ENCODE results near the gene GALR3.
"Not testable (repeated sequence)": the region's sequence is repeated elsewhere in the genome, so short reads cannot be mapped to it uniquely, and the experiment has no call there.

Gene GALR3, protein sequence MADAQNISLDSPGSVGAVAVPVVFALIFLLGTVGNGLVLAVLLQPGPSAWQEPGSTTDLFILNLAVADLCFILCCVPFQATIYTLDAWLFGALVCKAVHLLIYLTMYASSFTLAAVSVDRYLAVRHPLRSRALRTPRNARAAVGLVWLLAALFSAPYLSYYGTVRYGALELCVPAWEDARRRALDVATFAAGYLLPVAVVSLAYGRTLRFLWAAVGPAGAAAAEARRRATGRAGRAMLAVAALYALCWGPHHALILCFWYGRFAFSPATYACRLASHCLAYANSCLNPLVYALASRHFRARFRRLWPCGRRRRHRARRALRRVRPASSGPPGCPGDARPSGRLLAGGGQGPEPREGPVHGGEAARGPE

DNA sequence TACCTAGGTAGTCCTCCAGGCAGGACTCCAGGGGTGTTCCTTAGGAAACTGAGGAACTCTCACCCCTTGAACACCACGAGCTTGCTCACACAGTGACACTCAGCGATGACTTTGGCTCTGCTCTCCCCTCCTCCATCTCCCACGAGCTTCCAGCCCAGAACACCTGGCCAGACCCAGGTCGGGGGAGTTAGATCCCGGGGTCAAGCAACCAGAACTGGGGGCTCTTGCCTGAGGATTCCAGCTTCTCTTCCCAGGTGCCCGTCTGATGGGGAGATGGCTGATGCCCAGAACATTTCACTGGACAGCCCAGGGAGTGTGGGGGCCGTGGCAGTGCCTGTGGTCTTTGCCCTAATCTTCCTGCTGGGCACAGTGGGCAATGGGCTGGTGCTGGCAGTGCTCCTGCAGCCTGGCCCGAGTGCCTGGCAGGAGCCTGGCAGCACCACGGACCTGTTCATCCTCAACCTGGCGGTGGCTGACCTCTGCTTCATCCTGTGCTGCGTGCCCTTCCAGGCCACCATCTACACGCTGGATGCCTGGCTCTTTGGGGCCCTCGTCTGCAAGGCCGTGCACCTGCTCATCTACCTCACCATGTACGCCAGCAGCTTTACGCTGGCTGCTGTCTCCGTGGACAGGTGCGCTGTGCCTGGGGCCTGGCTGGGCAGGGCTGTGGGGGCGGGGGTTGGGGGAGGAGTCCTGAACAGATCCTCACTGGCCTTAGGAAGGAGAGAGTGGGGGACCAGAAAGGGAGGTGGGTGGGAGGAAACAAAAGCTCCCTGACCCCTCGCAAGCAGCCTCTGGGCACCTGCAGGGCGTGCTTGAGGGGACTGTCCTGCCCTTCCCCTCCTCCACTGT, at the start of gene GALR3:
Gene GALR3 (plus strand): TSS at position 249 of the 852 bp plus-strand sequence. CDS start 25 bp downstream, at position 274.
- DNase-seq = no peak

DNA sequence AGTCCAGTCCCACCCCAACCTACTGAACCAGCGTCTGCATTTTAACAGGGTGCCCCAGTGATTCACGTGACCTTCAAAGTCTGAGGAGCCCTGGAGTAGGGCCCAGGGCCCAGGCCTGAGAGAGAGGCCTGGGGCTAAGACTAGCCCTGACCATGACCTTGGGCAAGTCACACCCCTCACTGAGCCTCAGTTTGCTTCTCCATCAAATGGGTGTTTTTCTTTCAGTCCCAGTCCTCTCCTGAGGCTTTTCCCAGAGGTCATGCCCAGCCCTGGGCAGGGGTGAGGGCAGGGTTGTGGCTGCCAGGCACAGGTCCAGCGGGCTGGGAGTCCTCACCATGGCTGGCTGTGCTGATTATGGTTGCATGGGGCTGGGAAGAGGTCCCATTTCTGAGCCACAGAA, 48.5 kb upstream of the GALR3 start:
- DNase-seq = no peak

DNA sequence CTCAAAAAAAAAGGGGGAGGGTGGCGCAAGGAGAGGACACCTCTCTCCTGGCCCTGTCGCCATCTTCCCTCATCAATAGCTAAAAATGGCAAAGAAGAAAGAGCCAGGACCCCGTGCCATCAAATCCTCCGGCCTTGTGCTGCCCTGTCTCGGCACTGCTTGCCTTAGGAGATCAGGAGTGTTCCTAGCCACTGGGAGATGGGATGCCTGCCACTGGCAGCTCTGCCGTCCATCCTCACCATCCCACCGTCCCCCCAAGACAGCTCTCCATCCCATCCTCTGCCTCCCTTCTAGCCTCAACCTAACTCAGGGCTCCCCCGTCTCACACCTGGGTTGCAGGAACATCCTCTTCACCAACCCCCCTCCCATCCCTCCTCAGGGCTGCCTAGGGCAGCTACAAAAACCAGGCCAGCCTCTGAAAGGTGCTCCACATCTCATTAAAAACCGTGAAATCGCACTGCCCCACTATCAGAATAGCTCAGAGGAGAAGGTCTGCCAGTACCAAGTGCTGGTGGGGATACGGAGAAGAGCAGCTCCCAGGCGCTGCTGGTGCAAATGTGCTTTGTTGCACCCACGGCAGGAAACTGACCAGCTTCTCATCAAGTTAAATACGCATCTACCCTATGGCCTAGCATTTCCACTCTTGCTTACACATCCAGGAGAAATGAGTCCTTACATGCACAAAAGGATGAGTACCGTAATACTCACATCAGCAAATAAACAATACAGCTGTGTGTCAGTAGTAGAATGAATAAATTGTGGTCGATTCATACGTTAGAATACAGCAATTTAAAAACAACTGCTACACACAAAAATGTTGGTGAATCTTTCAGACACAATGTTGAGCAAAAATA, 47.2 kb upstream of the GALR3 start:
- DNase-seq = no peak

DNA sequence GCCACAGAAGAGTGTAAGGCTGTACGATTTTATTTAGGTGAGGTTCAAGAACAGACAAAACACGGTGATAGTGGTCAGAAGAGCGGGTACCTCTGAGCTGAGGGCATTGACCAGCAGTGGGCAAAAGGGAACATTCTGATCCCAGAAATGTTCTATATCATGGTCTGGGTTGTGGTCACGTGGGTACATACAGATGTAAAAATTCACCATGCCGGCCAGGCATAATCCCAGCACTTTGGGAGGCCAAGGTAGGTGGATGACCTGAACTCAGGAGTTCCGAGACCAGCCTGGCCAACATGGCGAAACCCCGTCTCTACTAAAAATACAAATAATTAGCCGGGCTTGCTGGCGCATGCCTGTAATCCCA, 46.6 kb upstream of the GALR3 start:
- DNase-seq = no peak

DNA sequence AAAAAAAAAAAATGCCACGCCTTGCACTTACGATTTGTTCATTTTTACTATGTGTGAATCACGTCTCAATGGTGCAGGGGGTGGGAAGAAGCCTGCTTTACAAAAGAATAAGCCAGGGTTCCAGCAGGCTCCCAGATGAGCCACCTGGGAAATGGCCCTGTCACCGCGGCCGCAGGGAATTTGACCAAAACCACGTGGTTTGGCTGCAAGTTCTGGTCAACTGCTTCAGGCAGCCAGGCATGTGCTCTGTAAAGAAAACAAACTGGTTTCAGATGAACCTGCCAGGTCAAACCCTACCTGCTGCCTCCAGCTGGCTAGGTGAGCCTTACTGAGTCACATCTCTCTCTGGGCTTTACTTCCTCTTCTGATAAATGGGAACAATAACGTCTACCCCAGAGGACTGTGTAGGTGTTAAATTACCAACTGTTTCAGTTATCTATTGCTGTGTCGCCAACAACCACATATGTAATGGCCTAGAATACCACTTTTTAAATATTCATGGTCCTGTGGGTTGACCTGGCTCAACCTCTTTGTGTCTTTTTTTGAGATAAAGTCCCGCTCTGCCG, 46.0 kb upstream of the GALR3 start:
- DNase-seq = no peak

DNA sequence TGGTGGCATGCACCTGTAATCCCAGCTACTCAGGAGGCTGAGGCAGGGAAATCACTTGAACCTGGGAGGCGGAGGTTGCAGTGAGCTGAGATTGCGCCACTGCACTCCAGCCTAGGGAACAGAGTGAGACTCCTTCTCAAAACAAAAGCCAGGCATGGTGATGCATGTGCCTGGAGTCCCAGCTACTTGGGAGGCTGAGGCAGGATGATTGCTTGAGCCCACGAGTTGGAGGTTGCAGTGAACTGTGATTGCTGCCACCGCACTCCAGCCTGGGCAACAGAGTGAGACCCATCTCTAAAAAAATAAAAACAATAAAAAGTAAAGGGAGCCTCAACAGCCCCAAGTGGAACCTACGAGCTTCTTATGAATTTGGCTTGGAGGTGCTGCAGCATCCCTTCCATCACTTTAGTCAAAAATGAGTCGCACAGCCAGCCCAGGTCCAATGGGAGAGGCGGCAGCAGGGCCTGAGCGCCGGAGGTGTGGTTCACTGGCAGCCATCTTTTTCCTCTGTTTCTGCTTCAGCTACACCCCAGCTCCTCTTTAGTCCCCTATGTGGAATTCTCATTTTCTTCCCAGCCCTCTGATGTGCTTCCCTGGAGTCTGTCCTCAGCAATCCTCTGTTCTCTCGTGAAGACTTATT, 44.7 kb upstream of the GALR3 start:
- DNase-seq = no peak

DNA sequence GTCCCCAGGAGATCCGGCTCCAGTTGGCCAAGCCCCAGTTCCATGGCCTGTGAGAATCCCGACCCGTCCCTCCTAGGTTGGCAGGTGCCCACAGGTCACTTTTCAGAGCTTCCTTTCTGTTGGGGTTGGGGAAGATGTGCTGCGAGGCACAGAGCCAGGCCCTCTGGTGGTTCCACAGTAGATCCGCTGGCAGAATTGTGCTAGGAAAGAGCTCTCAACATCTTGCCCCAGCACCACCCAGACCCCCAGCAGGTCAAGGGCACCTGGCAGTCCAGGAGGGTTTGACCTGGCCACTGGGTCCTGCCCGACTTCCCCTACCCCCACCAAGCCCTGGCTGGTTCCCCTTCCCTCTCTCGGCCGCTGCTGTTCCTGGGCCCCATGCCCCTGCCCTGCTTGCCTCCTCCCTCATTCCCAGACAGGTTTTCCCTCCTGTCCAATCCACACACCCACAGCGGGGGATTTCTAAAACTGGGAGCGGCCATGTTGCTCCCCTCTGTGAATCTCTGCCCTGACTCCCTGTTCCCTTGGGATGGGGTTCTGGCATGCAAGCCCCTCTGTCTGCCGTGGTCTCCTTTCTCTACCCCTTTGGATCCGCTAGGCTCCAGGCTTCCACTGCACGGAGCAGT, 41.6 kb upstream of the GALR3 start:
- no peak for DNase-seq

DNA sequence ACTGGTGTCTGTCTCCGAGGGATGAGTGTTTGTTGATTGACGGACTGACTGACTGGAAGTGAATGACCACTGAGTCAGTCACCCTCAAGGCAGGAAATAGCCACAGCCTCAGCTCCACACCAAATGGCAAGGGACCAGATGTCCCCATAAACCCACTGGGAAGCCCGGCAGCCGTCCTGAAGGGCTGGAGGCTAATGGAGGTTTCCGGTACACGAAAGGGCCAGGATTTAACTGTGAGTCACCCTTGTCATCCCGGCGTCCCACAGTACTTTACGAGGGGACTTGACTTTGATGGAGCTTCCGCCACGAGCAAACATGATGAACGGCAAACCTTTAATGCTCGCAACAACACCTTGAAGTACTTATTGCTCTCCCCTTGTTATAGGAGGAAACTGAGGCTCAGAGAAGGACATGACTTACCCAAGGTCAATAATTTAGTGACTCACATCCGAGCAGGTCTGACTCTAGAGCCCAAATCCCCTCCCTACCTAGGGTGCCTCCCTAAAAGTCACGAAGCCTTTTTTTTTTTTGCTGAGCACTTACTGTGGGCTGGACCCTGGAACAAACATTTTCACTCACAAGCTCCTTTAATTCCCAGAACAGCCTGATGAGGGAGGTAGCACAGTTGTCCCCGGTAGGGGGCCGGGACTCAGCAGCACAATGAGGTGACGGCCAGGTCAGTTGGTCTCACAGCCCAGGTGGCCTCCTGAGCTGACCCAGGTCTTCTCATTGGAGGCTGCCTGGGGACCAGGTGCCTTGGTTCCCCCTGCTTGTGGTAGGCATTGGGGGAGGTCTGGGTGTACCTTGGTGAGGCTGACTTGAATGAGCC, 40.6 kb upstream of the GALR3 start:
- DNase-seq = no peak

DNA sequence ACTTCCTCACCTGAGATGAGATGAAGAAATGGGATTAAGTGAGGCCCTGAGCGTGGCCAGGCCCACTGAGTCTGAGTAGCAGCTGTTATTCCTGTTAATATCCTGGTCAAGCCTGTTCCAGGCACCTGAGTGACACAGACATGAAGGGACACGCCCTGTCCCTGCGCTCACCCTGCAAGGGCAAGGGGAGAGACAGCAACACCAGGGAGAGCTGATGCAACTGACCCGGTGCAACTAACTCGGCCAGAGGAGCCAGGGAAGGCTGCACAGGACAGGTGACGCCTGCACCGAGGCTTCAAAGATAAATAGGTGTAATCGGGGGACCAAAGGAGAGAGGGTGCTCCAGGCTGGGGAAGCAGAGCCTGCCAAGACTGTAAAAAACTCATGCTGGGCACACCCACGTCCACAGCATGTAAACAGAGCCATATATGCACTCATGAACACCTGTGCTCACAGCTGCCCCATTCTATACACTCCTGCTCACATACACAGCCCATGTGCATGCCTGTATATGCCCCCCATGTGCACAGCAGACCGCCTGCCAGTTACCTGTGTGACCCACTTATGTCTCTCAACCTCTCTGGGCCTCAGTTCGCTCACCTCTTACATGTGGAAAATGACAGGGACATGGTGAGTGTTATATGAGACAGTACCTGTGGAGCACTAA, 38.2 kb upstream of the GALR3 start:
- no peak for DNase-seq

DNA sequence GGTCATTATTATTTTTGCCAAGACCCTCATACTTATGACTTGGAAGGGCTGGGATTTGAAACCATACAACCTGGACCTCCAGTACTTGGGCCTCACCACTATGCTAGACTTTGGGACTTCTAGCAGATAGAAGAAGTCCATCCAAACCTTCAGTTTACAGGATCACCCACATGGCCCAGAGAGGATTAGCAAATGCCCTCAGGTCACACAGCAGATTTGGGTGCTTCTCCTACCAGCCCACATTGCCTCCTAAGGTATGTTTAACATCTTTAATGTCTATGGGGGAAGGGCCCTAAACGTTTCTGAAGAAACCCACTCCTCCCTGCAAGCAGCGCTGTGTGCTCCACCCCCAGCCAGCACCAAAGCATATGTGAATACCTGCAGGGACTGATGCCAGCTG, 32.9 kb upstream of the GALR3 start:
- DNase-seq = no peak

DNA sequence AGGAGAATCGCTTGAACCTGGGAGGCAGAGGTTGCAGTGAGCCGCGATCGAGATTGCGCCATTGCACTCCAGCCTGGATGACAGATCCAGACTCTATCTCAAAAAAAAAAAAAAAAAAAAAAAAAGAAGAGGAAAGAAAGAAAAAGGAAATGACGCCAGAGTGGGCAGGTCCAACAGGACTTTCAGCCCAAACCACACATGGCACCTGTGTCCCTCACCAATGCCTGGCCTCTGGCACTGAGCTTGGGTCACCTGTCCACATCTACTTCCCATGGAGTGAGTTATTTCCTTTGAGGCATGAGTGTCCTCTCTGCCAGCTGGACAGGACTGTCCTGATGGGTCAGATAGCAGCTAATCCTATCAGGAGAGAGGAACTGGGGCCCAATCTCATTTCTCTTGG, 30.7 kb upstream of the GALR3 start:
- DNase-seq = no peak

DNA sequence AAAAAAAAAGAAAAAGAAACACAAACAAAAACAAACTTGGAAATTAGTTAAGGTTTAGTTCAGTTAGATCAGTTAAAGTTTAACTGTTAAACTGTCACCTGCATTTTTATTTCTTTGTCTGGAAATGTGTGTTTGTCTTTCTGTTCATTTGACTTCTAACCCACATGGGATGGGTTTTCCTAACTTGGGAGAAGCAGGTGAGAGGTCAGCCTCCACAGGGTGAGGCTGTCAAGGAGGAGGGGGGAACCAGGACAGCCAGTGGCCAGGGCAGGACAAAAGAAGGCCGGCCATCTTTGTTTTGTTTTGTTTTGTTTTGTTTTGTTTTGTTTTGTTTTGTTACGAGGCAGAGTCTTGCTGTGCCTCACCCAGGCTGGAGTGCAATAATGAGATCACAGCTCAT, 28.8 kb upstream of the GALR3 start:
- no peak for DNase-seq

DNA sequence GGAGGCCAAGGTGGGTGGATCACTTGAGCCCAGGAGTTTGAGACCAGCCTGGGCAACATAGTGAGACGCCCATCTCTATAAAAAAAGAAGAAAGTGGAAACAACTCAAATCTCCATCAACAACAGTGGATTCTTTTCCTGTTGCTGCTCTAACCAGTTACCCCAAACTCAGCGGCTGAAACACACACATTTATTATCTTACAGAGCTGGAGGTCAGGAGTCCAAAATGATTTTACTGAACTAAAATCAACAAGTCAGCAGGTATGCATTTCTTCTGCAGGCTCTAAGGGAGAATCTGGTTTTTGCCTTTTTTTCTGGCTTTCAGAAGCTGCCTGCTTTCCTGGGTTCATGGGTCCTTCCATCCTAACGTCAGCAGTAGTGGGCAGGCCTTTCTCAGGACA, 27.1 kb upstream of the GALR3 start:
- no peak for DNase-seq

DNA sequence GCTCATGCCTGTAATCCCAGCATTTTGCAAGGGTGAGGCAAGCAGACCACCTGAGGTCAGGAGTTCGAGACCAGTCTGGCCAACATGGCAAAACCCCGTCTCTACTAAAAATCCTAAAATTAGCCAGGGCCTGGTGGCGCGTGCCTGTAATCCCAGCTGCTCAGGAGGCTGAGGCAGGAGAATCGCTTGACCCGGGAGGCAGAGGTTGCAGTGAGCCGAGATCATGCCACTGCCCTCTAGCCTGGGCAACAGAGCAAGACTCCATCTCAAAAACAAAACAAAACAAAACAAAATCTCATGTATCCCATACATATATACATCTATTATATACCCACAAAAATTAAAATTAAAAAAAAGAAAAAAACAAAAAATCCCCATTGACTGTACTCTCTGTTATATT, 25.9 kb upstream of the GALR3 start:
- DNase-seq = not testable (repeated sequence)

DNA sequence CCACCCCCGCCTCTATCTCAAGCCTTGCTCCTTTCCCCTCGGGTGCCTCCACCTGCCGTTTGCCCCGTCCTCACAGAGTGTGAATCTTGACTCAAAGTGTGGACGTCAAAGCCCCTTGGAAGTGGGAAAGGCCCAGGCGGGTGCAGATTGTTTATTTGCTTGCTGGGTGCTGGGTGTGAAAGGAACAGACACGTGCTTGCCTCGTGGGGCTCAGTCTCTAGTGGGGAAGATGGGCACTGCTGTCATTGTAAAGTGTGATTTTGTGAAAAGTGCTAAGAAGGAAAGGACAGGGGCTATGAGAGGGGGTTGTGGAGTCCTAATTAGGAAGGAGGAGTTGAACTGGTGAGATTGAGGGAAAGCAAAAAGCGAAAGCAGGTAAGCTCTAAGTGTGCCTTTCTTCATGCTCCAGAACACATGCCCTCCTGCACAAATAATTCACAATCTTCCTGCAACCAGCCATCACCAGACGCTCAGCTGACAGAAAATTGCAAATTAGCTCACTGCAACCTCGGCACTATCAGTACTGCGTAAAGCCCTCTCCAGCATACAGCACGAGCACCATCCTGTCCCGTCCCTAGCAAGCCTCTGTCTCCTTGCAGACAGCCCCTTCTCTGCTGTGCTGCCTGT, 25.2 kb upstream of the GALR3 start:
- no peak for DNase-seq

DNA sequence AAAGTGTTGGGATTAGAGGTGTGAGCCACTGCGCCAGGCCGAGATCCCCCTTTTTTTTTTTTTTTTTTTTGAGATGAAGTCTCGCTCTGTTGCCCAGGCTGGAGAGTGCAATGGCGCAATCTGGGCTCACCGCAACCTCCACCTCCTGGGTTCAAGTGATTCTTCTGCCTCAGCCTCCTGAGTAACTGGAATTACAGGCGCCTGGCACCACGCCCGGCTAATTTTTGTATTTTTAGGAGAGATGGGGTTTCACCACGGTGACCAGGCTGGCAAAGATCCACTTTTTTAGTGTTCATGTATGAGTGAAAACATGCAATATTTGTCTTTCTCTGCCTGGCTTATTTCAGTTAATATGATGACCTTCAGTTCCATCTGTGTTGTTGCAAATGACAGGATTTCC, 23.2 kb upstream of the GALR3 start:
- not testable (repeated sequence) for DNase-seq

DNA sequence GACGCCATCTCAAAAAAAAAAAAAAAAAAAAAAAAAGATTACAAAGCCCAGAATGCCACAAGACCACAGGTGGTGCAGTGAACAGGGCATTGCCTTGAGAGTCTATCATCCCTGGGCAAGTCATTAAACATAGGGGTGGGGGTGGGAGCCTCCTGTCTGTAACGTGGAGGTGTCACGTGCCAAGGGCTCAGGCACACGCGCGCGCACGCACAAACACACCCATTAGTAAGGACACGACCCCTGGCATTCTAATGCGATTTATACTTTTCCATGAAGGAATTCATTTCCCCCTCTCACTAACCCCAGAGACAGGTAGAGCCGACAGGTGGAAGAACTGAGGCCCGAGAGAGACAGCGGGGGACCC, 21.3 kb upstream of the GALR3 start:
- no peak for DNase-seq

DNA sequence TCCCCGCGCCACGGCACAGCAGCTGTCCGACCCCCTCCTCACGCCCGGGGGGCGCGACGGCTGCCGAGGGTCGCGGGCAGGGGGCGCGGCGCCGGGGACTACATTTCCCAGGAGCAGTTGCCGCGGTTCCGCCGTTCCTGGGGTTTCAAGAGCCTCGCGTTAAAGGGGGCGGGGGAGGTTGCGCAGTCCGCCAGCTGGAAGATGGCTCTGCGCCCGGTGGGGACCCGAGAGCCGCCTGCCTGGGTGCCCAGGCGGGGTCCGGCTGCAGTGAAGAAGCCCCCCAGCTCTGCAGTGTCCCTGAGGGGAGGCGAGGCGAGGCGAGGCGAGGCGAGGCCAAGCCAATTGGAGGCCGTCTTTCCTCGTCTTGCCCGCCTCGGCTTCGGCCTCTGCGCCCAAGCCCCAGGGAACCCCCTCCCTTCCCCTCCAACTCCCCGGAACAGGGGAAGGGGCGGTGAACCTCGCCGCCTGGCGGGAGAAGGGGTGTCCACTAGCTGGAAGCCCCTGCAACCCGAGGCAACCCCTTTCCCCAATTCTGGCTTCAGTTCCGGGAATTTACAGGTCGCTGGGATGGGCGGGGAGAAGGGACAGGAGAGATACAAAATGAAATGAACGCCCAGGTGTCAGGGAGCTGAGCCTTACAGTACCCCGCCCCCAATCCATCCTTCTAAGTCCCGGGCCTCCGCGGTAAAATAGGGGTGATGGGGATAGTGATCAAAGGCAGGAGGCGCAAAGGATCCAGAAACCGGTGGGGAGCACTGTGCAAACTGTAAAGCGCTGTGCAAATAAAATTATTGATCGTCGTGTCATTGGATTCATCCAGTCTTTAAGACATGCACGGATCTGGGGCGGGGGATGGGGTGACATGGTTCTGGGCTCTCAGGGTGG, 20.6 kb upstream of the GALR3 start:
- DNase-seq = no peak

DNA sequence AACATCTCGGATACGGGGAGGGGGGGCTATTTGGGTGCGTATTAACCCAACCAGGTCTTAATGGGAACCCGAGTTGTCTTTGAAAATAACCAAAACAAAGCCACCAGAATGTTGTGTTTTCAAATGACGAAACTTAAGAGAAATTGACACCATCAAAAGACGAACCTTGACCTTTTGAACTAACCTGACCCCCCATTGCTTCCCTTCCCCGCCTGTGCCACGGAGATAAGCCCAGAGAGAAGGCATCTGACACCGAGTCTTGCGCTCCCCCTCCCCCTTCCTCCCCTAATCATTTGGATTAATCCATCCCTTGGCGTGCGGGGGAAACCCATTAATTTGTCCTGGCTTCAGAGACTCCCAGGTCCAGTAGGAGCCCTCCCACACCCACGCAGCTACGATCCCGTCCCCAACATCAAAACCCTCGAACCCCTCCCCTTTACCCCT, 20.0 kb upstream of the GALR3 start:
- no peak for DNase-seq

Measured in activated gamma-delta T cell treated with Interleukin-2 at 50 U/mL for 16 hours (primary cell).